SU-DHL-6 (cell line): ENCODE data around the gene TMEM240.
A peak's percentile ranks its signal among the peaks of the same experiment; 100 is the strongest.
"Not testable (repeated sequence)": the region's sequence is repeated elsewhere in the genome, so short reads cannot be mapped to it uniquely, and the experiment has no call there.

Experiments
- H2AFZ ChIP-seq: fragments of 200-600 bp; sonication (generic); 2 replicates; pipeline ENCODE4 v1.6.1; 2014; ENCODE audit warnings: low read depth, mild to moderate bottlenecking, moderate library complexity, mixed read lengths, antibody characterized with exemption, low read length; ENCODE audit not compliant: severe bottlenecking
- H3F3A ChIP-seq: fragments of 200-600 bp; shearing (Covaris generic); 2 replicates; pipeline ENCODE4 v1.6.0; 2016; ENCODE audit warnings: antibody characterized with exemption, mild to moderate bottlenecking; ENCODE audit not compliant: insufficient read depth
- H3K27ac ChIP-seq: fragments of 200-600 bp; sonication (generic); 2 replicates; pipeline ENCODE4 v1.5.1; 2016; ENCODE audit warnings: low read depth, mild to moderate bottlenecking, low read length, moderate library complexity, mixed read lengths
- H3K27me3 ChIP-seq: fragments of 200-600 bp; sonication (generic), shearing (Covaris generic); 2 replicates; pipeline ENCODE4 v1.6.0; 2014; ENCODE audit warnings: mild to moderate bottlenecking, low read length
- H3K36me3 ChIP-seq: fragments of 200-600 bp; sonication (generic); 2 replicates; pipeline ENCODE4 v1.6.1; 2014; ENCODE audit warnings: mild to moderate bottlenecking, low read length, mixed read lengths
- H3K4me2 ChIP-seq: fragments of 300-600, 200-600 bp; shearing (Covaris generic), sonication (generic); 2 replicates; pipeline ENCODE4 v1.6.0; 2014; ENCODE audit warnings: low read length, low read depth, mild to moderate bottlenecking; ENCODE audit not compliant: poor library complexity, severe bottlenecking
- H3K4me3 ChIP-seq: fragments of 200-600 bp; sonication (generic); 2 replicates; pipeline ENCODE4 v1.5.1; 2014; ENCODE audit warnings: antibody characterized with exemption, low read length, mild to moderate bottlenecking, mixed read lengths; ENCODE audit not compliant: insufficient read depth, poor library complexity, severe bottlenecking
- H3K79me2 ChIP-seq: fragments of 200-600 bp; sonication (generic); 2 replicates; pipeline ENCODE4 v1.6.1; 2014; ENCODE audit warnings: mild to moderate bottlenecking, low read length, moderate library complexity; ENCODE audit not compliant: insufficient read depth
- H3K9ac ChIP-seq: fragments of 200-600 bp; sonication (generic); 2 replicates; pipeline ENCODE4 v1.7.0; 2014; ENCODE audit warnings: mild to moderate bottlenecking, low read length
- H3K9me2 ChIP-seq: fragments of 200-600 bp; sonication (generic); replicated peaks from 2 replicates; pipeline ENCODE4 v1.6.1; 2014; ENCODE audit warnings: low read length; ENCODE audit not compliant: insufficient read depth
- H3K9me3 ChIP-seq: fragments of 200-600 bp; sonication (generic); 2 replicates; pipeline ENCODE4 v1.6.1; 2014; ENCODE audit warnings: low read length, mixed read lengths; ENCODE audit not compliant: insufficient read depth
- H4K20me1 ChIP-seq: fragments of 200-600 bp; sonication (generic); 2 replicates; pipeline ENCODE4 v1.6.1; 2014; ENCODE audit warnings: low read depth, mild to moderate bottlenecking, antibody characterized with exemption, low read length, moderate library complexity, mixed read lengths
- EZH2phosphoT487 ChIP-seq: fragments of 200-600 bp; sonication (generic), shearing (Covaris generic); conservative IDR thresholded peaks from 2 replicates; pipeline ENCODE4 v1.6.1; 2018; ENCODE audit warnings: mild to moderate bottlenecking, antibody characterized with exemption, low read length, moderate library complexity, mixed read lengths
- TF ChIP-seq, protein P1 (sequence below): fragments of 200-600 bp; sonication (generic); IDR thresholded peaks from one replicate; pipeline ENCODE4 v1.5.1; 2017; ENCODE audit warnings: antibody characterized with exemption, mild to moderate bottlenecking, low read length, moderate library complexity; ENCODE audit not compliant: insufficient read depth, poor library complexity, severe bottlenecking

TMEM240 gene

DNA sequence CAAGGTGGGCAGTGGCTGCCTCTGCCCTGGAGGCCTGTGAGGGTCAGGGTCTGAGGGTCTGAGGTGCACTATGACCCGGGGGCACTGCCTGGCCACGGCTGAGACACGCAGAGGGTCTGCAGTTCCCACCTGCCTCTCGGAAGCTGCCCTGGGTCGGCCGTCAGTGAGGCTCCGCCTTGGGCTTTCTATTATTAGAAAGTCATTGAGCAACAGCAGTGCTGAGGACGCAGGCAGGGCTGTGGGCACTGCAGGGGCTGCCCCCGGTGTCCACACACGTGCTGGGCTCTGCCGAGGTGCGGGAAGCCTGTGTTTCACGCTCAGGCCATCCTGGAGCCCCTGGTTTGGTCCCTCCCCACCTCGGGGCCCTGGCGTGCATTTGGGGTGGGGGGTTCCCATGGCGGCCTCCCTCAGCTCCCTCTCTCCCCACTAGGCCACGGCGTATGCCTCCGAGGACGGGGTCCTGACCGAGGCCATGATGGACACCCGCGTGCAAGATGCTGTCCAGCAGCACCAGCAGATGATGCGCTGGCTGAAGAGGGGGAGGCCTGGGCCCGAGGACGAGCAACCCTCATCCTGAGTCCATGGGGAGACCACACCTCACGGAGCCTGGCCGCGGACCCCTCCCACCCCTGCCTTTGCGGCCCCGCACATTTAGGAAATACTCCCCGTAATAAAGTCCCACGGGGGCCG is 31.5 kb downstream of the TMEM240 start:
- not testable (repeated sequence) for H4K20me1 ChIP-seq, H3K4me2 ChIP-seq, H3K9me3 ChIP-seq, H3K36me3 ChIP-seq, H3K9ac ChIP-seq, H2AFZ ChIP-seq, H3K27me3 ChIP-seq, H3K9me2 ChIP-seq, H3K27ac ChIP-seq, H3K4me3 ChIP-seq
- Histone ChIP-seq H3F3A (peaks cover 21% of the 10 kb centered on the region; the same call in 1 of the 2 replicates), H3K79me2 (peaks cover 11% of the 10 kb centered on the region)

DNA sequence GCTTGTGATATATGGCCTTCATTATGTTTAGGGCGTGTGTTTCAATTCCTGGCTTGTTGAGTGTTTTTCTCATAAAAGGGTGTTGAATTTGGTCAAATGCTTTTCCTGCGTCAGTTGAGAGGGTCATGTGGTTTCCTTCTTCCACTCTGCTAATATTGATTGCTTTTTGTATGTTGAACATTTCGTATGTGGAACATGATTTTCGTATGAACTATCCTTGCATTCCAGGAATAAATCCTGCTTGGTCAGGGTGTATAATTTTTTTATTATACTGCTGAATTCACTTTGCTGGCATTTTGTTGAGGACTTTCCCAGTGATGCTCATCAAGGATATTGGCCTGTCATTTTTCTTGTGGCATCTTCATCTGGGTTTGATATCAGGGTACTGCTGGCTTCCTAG is 33.1 kb downstream of the TMEM240 start:
- Histone ChIP-seq H3K4me3 (no peak overlapping the region), H2AFZ (no peak overlapping the region), H3K9me2 (no peaks in the 10 kb centered on the region), H3K27ac (no peak overlapping the region), H3K9ac (no peak overlapping the region), H4K20me1 (no peaks in the 10 kb centered on the region), H3K9me3 (no peaks in the 10 kb centered on the region), H3K4me2 (no peak overlapping the region), H3K36me3 (no peaks in the 10 kb centered on the region), H3K27me3 (no peaks in the 10 kb centered on the region), H3K79me2 (no peaks in the 10 kb centered on the region), H3F3A (peaks cover 21% of the 10 kb centered on the region; the same call in 1 of the 2 replicates)
- TF ChIP-seq, protein P1, sequence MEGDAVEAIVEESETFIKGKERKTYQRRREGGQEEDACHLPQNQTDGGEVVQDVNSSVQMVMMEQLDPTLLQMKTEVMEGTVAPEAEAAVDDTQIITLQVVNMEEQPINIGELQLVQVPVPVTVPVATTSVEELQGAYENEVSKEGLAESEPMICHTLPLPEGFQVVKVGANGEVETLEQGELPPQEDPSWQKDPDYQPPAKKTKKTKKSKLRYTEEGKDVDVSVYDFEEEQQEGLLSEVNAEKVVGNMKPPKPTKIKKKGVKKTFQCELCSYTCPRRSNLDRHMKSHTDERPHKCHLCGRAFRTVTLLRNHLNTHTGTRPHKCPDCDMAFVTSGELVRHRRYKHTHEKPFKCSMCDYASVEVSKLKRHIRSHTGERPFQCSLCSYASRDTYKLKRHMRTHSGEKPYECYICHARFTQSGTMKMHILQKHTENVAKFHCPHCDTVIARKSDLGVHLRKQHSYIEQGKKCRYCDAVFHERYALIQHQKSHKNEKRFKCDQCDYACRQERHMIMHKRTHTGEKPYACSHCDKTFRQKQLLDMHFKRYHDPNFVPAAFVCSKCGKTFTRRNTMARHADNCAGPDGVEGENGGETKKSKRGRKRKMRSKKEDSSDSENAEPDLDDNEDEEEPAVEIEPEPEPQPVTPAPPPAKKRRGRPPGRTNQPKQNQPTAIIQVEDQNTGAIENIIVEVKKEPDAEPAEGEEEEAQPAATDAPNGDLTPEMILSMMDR = no peak
- TF ChIP-seq EZH2phosphoT487 = no peak

DNA sequence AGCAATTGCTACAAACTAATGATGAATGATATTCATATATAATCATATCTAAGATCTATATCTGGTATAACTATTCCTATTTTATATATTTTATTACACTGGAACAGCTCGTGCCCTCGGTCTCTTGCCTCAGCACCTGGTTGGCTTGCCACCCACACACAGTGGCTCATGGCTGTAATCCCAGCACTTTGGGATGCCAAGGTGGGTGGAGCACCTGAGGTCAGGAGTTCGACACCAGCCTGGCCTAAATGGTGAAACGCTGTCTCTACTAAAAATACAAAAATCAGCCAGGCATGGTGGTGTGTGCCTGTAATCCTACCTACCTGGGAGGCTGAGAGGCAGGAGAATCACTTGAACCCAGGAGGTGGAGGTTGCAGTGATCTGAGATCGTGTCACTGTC is 34.6 kb downstream of the TMEM240 start:
- Histone ChIP-seq H2AFZ (peak overlapping the region; percentile 61), H3F3A (peaks cover 20% of the 10 kb centered on the region; the same call in 1 of the 2 replicates)
- H4K20me1 ChIP-seq, H3K79me2 ChIP-seq, H3K4me2 ChIP-seq, H3K27ac ChIP-seq, H3K36me3 ChIP-seq, H3K9me2 ChIP-seq, H3K27me3 ChIP-seq, H3K9ac ChIP-seq, H3K9me3 ChIP-seq, H3K4me3 ChIP-seq: not testable (repeated sequence)

DNA sequence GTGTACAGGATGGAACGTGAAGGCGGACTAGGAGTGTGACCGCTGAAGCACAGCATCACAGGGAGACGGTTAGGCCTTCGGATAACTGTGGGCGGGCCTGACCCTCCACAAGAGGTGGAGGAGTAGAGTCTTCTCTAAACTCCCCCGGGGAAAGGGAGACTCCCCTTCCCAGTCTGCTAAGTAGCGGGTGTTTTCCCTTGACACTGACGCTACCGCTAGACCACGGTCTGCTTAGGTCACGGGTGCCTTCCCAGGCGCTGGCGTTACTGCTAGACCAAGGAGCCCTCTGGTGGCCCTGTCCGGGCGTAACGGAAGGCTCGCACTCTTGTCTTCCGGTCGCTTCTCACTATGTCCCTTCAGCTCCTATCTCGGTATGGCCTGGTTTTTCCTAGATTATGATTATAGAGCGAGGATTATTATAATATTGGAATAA is 35.0 kb downstream of the TMEM240 start:
- Histone ChIP-seq H3K9ac (0 out of 2 replicates have a peak overlapping the region, but pooled peaks have one; percentile 0), H3F3A (peaks cover 16% of the 10 kb centered on the region; the same call in 1 of the 2 replicates), H3K27ac (0 out of 2 replicates have a peak overlapping the region, but pooled peaks have one; percentile 26), H3K4me2 (peak overlapping the region; percentile 37), H2AFZ (peak overlapping the region; percentile 61)
- H3K27me3 ChIP-seq, H3K9me3 ChIP-seq, H3K79me2 ChIP-seq, H3K36me3 ChIP-seq, H3K9me2 ChIP-seq, H3K4me3 ChIP-seq, H4K20me1 ChIP-seq: not testable (repeated sequence)
